HFF-Myc (cell line): ENCODE results near the gene ARL15.
"Not testable (repeated sequence)": the region's sequence is repeated elsewhere in the genome, so short reads cannot be mapped to it uniquely, and the experiment has no call there.

Source experiments
- DNase-seq: peaks from one replicate; pipeline ENCODE4 v3.0.0-alpha.2; 2011; ENCODE audit warnings: low read depth; ENCODE audit errors: extremely low read depth
- H3K4me3 ChIP-seq: replicated peaks from 2 replicates; pipeline ENCODE4 v1.5.1; 2011; ENCODE audit warnings: low read depth, mild to moderate bottlenecking, control low read depth, low read length
- CTCF ChIP-seq: IDR thresholded peaks from 2 replicates; pipeline ENCODE4 v1.5.1; 2012; ENCODE audit warnings: mild to moderate bottlenecking, low read depth, low read length, control low read depth; ENCODE audit errors: missing control alignments

ARL15 gene

GRCh38 chr5:54310433-54311175 lies at the start of gene ARL15:
Gene ARL15, minus strand, starts transcription at chr5:54310573.
- TF ChIP-seq CTCF = no peak

GRCh38 chr5:54360089-54360488 lies 49.7 kb upstream of the ARL15 start:
- H3K4me3 ChIP-seq = no peak overlapping the region
- TF ChIP-seq CTCF = no peak
- no peak for DNase-seq

More at GRCh38 chr5:54310433-54311175, at the start of gene ARL15:
- peak; percentile 92 for DNase-seq
- peak within 1 kb of the TSS; percentile 91 for H3K4me3 ChIP-seq

GRCh38 chr5:54357408-54358058 lies 47.2 kb upstream of the ARL15 start:
- no peak for DNase-seq
- TF ChIP-seq CTCF = no peak
- no peak overlapping the region for H3K4me3 ChIP-seq

GRCh38 chr5:54353933-54354564 lies 43.7 kb upstream of the ARL15 start:
- not testable (repeated sequence) for H3K4me3 ChIP-seq, DNase-seq

- H3K4me3 ChIP-seq, DNase-seq: not testable (repeated sequence)
These were observed 42.2 kb upstream of the ARL15 start for GRCh38 chr5:54352580-54352979.

GRCh38 chr5:54347221-54347865 lies 37.0 kb upstream of the ARL15 start:
- DNase-seq = no peak
- no peak for TF ChIP-seq CTCF
- no peak overlapping the region for H3K4me3 ChIP-seq

GRCh38 chr5:54344653-54345052 lies 34.3 kb upstream of the ARL15 start:
- no peak overlapping the region for H3K4me3 ChIP-seq
- TF ChIP-seq CTCF = no peak
- no peak for DNase-seq
